Activated CD8-positive, alpha-beta memory T cell treated with anti-CD3 and anti-CD28 coated beads, Interleukin-2, amount 50 U/mL, for 24 hours (primary cell): ENCODE results near the gene FICD.

Experiments
- DNase-seq: peaks from one replicate; pipeline ENCODE4 v3.0.0-alpha.2; 2020; ENCODE audit errors: extremely low read depth

The FICD gene

GRCh38 chr12:108502922-108503321 is 12.2 kb upstream of the FICD start:
- no peak for DNase-seq

- DNase-seq = no peak
Measured at GRCh38 chr12:108505129-108505528, 9.9 kb upstream of the FICD start.

GRCh38 chr12:108507971-108508642 is 7.0 kb upstream of the FICD start:
- DNase-seq = no peak

- DNase-seq = no peak
Measured at GRCh38 chr12:108509806-108510205, 5.3 kb upstream of the FICD start.

- no peak for DNase-seq
Measured at GRCh38 chr12:108510836-108511235, 4.2 kb upstream of the FICD start.

GRCh38 chr12:108511633-108512540 is 3.2 kb upstream of the FICD start:
- DNase-seq = peak; percentile 51

GRCh38 chr12:108514468-108514972 is 557 bp upstream of the FICD start:
- DNase-seq = no peak

- DNase-seq = no peak
Measured at GRCh38 chr12:108515916-108516315, 839 bp downstream of the FICD start.

GRCh38 chr12:108516511-108517275 is 1.6 kb downstream of the FICD start:
- no peak for DNase-seq

GRCh38 chr12:108517288-108518100 is 2.4 kb downstream of the FICD start:
- DNase-seq = no peak

GRCh38 chr12:108518101-108518715 is 3.1 kb downstream of the FICD start:
- no peak for DNase-seq

GRCh38 chr12:108518716-108519496 is 3.8 kb downstream of the FICD start:
- DNase-seq = no peak

- no peak for DNase-seq
Measured at GRCh38 chr12:108519558-108519957, 4.5 kb downstream of the FICD start.

GRCh38 chr12:108523365-108523764 is 8.3 kb downstream of the FICD start:
- no peak for DNase-seq

- no peak for DNase-seq
Measured at GRCh38 chr12:108525681-108526080, 10.6 kb downstream of the FICD start.

GRCh38 chr12:108526482-108527165 is 11.5 kb downstream of the FICD start:
- no peak for DNase-seq

- no peak for DNase-seq
Measured at GRCh38 chr12:108527166-108527496, 12.1 kb downstream of the FICD start.

- no peak for DNase-seq
Measured at GRCh38 chr12:108530161-108530560, 15.1 kb downstream of the FICD start.
